ENCODE results near the gene SMIM27.

SMIM27 gene

DNA sequence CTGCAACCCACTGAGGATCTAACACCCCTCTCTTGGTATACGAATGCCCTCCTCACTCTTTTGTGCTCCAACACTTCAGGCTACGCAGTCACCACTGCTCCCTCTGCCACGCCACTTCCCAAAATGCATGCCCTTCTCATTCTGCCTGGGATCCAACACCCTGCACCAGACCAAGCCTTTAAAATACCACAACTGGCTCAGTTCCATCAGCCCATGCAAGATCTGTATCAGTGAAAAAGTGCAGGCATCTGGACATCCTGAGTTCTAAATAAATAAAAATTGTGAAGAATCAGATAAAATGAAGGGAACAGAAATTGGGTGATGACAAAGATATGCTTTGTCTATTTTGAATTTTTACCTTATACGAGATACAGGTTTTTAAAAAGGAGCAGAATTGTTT is 18.1 kb downstream of the SMIM27 start:
- peaks cover 38% of the 10 kb centered on the region for H3K36me3 ChIP-seq (ENCODE audit: insufficient read depth, low read length)
- no peak overlapping the region for H3K9ac ChIP-seq (ENCODE audit: low read length)
- H3K9me2 ChIP-seq (ENCODE audit: low read depth, low read length): no peaks in the 10 kb centered on the region
- H3K4me1 ChIP-seq (ENCODE audit: insufficient read depth, low read length, severe bottlenecking): peaks cover 27% of the 10 kb centered on the region
- peaks cover 21% of the 10 kb centered on the region for H3K79me2 ChIP-seq (ENCODE audit: insufficient read depth, low read length)
- H3K27ac ChIP-seq (ENCODE audit: low read depth, low read length, poor library complexity, severe bottlenecking): no peak overlapping the region
- no peak for TF ChIP-seq CTCF (IDR thresholded peaks at IDR 0.05; ENCODE audit: low read length)
- no peak for TF ChIP-seq EZH2 (IDR thresholded peaks at IDR 0.05; ENCODE audit: borderline replicate concordance, low read length)
- H3K4me3 ChIP-seq (ENCODE audit: low read depth, low read length, poor library complexity, severe bottlenecking): no peak overlapping the region
- H3K9me3 ChIP-seq (ENCODE audit: low read length): no peaks in the 10 kb centered on the region
- H4K20me1 ChIP-seq (ENCODE audit: insufficient read depth, low read length): no peaks in the 10 kb centered on the region
- no peaks in the 10 kb centered on the region for H3F3A ChIP-seq (ENCODE audit: insufficient read depth, low read length)
- no peak overlapping the region for H2AFZ ChIP-seq (ENCODE audit: low read length)
- H3K27me3 ChIP-seq (ENCODE audit: insufficient read depth, low read length): no peaks in the 10 kb centered on the region
- no peak overlapping the region for H3K4me2 ChIP-seq (ENCODE audit: low read length)

DNA sequence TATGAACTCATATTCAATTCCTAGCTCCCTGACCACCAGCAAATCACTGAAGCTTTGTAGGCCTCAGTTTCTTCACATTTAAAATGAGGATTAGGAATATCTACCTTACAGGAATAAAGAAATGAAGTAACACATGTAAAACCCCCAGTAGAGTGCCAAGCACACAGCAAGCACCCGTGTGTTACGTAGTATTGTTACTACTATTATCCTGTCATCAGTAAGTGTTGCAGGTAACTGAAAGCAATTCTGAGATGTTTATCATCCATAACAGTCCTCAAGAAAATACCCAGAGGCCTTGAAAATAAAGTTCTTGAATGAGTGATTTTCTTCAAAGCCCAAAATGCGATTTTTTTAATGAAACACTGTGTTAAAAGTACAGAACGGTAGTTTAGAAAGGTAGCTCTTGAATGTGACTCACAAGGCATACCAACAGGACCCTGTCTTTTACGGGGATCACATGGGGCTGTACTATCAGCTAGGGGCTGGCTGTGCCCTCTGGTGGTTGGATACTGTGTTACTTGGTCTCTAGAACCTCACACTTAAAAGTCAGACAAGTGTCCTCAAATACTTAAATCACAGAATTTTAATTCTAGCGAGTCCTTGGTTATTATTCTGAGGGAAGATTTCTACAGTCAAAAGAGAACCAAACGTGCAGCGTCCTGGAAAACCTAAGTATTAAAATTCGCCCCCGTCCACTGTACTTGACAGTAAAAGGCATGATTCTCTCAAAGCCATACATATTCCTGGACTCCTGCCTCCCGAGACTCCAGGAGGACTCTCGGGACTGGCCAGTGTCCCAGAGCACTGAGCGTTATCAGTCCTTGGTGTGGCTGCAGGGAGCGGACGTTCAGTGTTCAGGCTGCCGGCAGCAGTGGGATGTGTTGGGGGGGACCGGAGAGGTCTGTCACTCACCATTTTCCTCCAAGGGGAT is 20.1 kb downstream of the SMIM27 start:
- H3F3A ChIP-seq (ENCODE audit: insufficient read depth, low read length): no peaks in the 10 kb centered on the region
- peaks cover 27% of the 10 kb centered on the region for H3K4me1 ChIP-seq (ENCODE audit: insufficient read depth, low read length, severe bottlenecking)
- H3K9ac ChIP-seq (ENCODE audit: low read length): peak overlapping the region; percentile 85
- peak overlapping the region; percentile 85 for H3K4me2 ChIP-seq (ENCODE audit: low read length)
- H3K4me3 ChIP-seq (ENCODE audit: low read depth, low read length, poor library complexity, severe bottlenecking): peak overlapping the region; percentile 94
- H3K9me2 ChIP-seq (ENCODE audit: low read depth, low read length): no peaks in the 10 kb centered on the region
- H2AFZ ChIP-seq (ENCODE audit: low read length): no peak overlapping the region
- TF ChIP-seq CTCF (IDR thresholded peaks at IDR 0.05; ENCODE audit: low read length) (peak; percentile 87), EZH2 (IDR thresholded peaks at IDR 0.05; ENCODE audit: borderline replicate concordance, low read length) (no peak)
- peaks cover 19% of the 10 kb centered on the region; the same call in 1 of the 2 replicates for H3K36me3 ChIP-seq (ENCODE audit: insufficient read depth, low read length)
- no peaks in the 10 kb centered on the region for H3K9me3 ChIP-seq (ENCODE audit: low read length)
- H3K27me3 ChIP-seq (ENCODE audit: insufficient read depth, low read length): no peaks in the 10 kb centered on the region
- H4K20me1 ChIP-seq (ENCODE audit: insufficient read depth, low read length): no peaks in the 10 kb centered on the region
- H3K79me2 ChIP-seq (ENCODE audit: insufficient read depth, low read length): peaks cover 21% of the 10 kb centered on the region
- H3K27ac ChIP-seq (ENCODE audit: low read depth, low read length, poor library complexity, severe bottlenecking): peak overlapping the region; percentile 33

- Histone ChIP-seq H3K27me3 (ENCODE audit: insufficient read depth, low read length) (no peaks in the 10 kb centered on the region), H4K20me1 (ENCODE audit: insufficient read depth, low read length) (no peaks in the 10 kb centered on the region), H3K9me2 (ENCODE audit: low read depth, low read length) (no peaks in the 10 kb centered on the region), H3K9me3 (ENCODE audit: low read length) (no peaks in the 10 kb centered on the region), H3K27ac (ENCODE audit: low read depth, low read length, poor library complexity, severe bottlenecking) (peak within 1 kb of the TSS; percentile 33), H3F3A (ENCODE audit: insufficient read depth, low read length) (no peaks in the 10 kb centered on the region), H3K4me2 (ENCODE audit: low read length) (peak within 1 kb of the TSS; percentile 85), H2AFZ (ENCODE audit: low read length) (peak within 1 kb of the TSS; percentile 27), H3K9ac (ENCODE audit: low read length) (peak within 1 kb of the TSS; percentile 85), H3K4me1 (ENCODE audit: insufficient read depth, low read length, severe bottlenecking) (peaks cover 27% of the 10 kb centered on the region), H3K4me3 (ENCODE audit: low read depth, low read length, poor library complexity, severe bottlenecking) (peak within 1 kb of the TSS; percentile 94), H3K79me2 (ENCODE audit: insufficient read depth, low read length) (peaks cover 21% of the 10 kb centered on the region), H3K36me3 (ENCODE audit: insufficient read depth, low read length) (peaks cover 12% of the 10 kb centered on the region; the same call in 1 of the 2 replicates)
- TF ChIP-seq CTCF (IDR thresholded peaks at IDR 0.05; ENCODE audit: low read length) (no peak), EZH2 (IDR thresholded peaks at IDR 0.05; ENCODE audit: borderline replicate concordance, low read length) (no peak)
Observed at GRCh38 chr9:32572900-32573523, 20.9 kb downstream of the SMIM27 start, which contains the start of gene NDUFB6. Gene NDUFB6, minus strand, starts transcription at chr9:32573159. Its CDS starts 99 bp downstream, at chr9:32573060.
